GM19467 (cell line): ENCODE results near the gene DCAF4.
"Not testable (repeated sequence)": the region's sequence is repeated elsewhere in the genome, so short reads cannot be mapped to it uniquely, and the experiment has no call there.

Experiments
- ATAC-seq: cut with Tn5 transposase; IDR thresholded peaks from one replicate; pipeline ENCODE4 v1.9.1; 2021; ENCODE audit warnings: mild to moderate bottlenecking, moderate library complexity; ENCODE audit not compliant: unreplicated experiment

DCAF4 gene

GRCh38 chr14:72929316-72930080 lies 3.2 kb downstream of the DCAF4 start:
- ATAC-seq, result no peak

GRCh38 chr14:72932893-72933292 lies 6.6 kb downstream of the DCAF4 start:
- ATAC-seq, result no peak

GRCh38 chr14:72939630-72940029 lies 13.4 kb downstream of the DCAF4 start:
- no peak for ATAC-seq

GRCh38 chr14:72941286-72941985 lies 15.2 kb downstream of the DCAF4 start:
- ATAC-seq, result no peak

- no peak for ATAC-seq
Measured at GRCh38 chr14:72942934-72943333, 16.7 kb downstream of the DCAF4 start.

- no peak for ATAC-seq
Measured at GRCh38 chr14:72943876-72944430, 17.7 kb downstream of the DCAF4 start.

- no peak for ATAC-seq
Measured at GRCh38 chr14:72945356-72946027, 19.2 kb downstream of the DCAF4 start.

- no peak for ATAC-seq
Measured at GRCh38 chr14:72946491-72946890, 20.2 kb downstream of the DCAF4 start.

- no peak for ATAC-seq
Measured at GRCh38 chr14:72947366-72948160, 21.3 kb downstream of the DCAF4 start.

- ATAC-seq, result no peak
Measured at GRCh38 chr14:72948481-72949138, 22.3 kb downstream of the DCAF4 start.

- ATAC-seq, result no peak
Measured at GRCh38 chr14:72952171-72952570, 25.9 kb downstream of the DCAF4 start.

- ATAC-seq, result not testable (repeated sequence)
Measured at GRCh38 chr14:72956741-72957140, 30.5 kb downstream of the DCAF4 start.

- no peak for ATAC-seq
Measured at GRCh38 chr14:72957213-72957612, 30.9 kb downstream of the DCAF4 start.

- no peak for ATAC-seq
Measured at GRCh38 chr14:72958548-72958947, 32.3 kb downstream of the DCAF4 start.

- not testable (repeated sequence) for ATAC-seq
Measured at GRCh38 chr14:72961016-72961415, 34.8 kb downstream of the DCAF4 start.

GRCh38 chr14:72961579-72962335 lies 35.5 kb downstream of the DCAF4 start:
- ATAC-seq, result no peak

GRCh38 chr14:72962336-72962754 lies 36.1 kb downstream of the DCAF4 start:
- not testable (repeated sequence) for ATAC-seq

- ATAC-seq, result no peak
Measured at GRCh38 chr14:72962829-72963312, 36.6 kb downstream of the DCAF4 start.

GRCh38 chr14:72965249-72965648 lies 39.0 kb downstream of the DCAF4 start:
- no peak for ATAC-seq
